GM19240 (cell line): ENCODE data around the gene TRPV5.

Experiments used
- DNase-seq: peaks from one replicate; pipeline ENCODE4 v3.0.0; 2011; ENCODE audit warnings: low spot score; ENCODE audit not compliant: insufficient read length

TRPV5 gene

GRCh38 chr7:142887282-142888015 lies 46.1 kb downstream of the TRPV5 start:
- DNase-seq = no peak

GRCh38 chr7:142886866-142887265 lies 46.7 kb downstream of the TRPV5 start:
- no peak for DNase-seq

GRCh38 chr7:142885311-142886230 lies 48.0 kb downstream of the TRPV5 start, which contains the start of gene TRPV6:
TRPV6 (minus strand) TSS chr7:142885745.
- DNase-seq = no peak

GRCh38 chr7:142884286-142884640 lies 49.3 kb downstream of the TRPV5 start:
- no peak for DNase-seq

GRCh38 chr7:142883571-142884285 lies 49.8 kb downstream of the TRPV5 start:
- no peak for DNase-seq

- DNase-seq = no peak
These were observed 50.4 kb downstream of the TRPV5 start for GRCh38 chr7:142883145-142883544.

- no peak for DNase-seq
These were observed 51.2 kb downstream of the TRPV5 start for GRCh38 chr7:142882338-142882678.

GRCh38 chr7:142881586-142882337 lies 51.8 kb downstream of the TRPV5 start:
- DNase-seq = no peak

- peak; percentile 60 for DNase-seq
These were observed 52.6 kb downstream of the TRPV5 start for GRCh38 chr7:142880876-142881505.

GRCh38 chr7:142879060-142879459 lies 54.5 kb downstream of the TRPV5 start:
- no peak for DNase-seq

GRCh38 chr7:142878315-142878714 lies 55.2 kb downstream of the TRPV5 start:
- DNase-seq = no peak

GRCh38 chr7:142876991-142877910 lies 56.3 kb downstream of the TRPV5 start:
- DNase-seq = no peak

- DNase-seq = no peak
These were observed 57.1 kb downstream of the TRPV5 start for GRCh38 chr7:142876236-142876960.

GRCh38 chr7:142875456-142875855 lies 58.1 kb downstream of the TRPV5 start:
- no peak for DNase-seq

- DNase-seq = no peak
These were observed 58.7 kb downstream of the TRPV5 start for GRCh38 chr7:142874837-142875236.

- DNase-seq = no peak
These were observed 59.1 kb downstream of the TRPV5 start for GRCh38 chr7:142874409-142874808.

- no peak for DNase-seq
These were observed 59.7 kb downstream of the TRPV5 start for GRCh38 chr7:142873871-142874270.

GRCh38 chr7:142873281-142873784 lies 60.2 kb downstream of the TRPV5 start:
- peak; percentile 42 for DNase-seq
